Activated effector memory CD4-positive, alpha-beta T cell treated with anti-CD3 and anti-CD28 coated beads, Interleukin-2, amount 50 U/mL, for 16 hours (primary cell): ENCODE measurements around the gene OR14J1.
"Not testable (repeated sequence)": the region's sequence is repeated elsewhere in the genome, so short reads cannot be mapped to it uniquely, and the experiment has no call there.

ENCODE experiments used
- DNase-seq: peaks from one replicate; pipeline ENCODE4 v3.0.0-alpha.2; 2020

Gene OR14J1

GRCh38 chr6:29301316-29301715 is at the start of gene OR14J1:
TSS of gene OR14J1 (plus strand) at chr6:29301701. CDS start at chr6:29306690, 4,989 bp downstream.
- no peak for DNase-seq

- no peak for DNase-seq
Observed at GRCh38 chr6:29251736-29252135, 49.8 kb upstream of the OR14J1 start.

DNA sequence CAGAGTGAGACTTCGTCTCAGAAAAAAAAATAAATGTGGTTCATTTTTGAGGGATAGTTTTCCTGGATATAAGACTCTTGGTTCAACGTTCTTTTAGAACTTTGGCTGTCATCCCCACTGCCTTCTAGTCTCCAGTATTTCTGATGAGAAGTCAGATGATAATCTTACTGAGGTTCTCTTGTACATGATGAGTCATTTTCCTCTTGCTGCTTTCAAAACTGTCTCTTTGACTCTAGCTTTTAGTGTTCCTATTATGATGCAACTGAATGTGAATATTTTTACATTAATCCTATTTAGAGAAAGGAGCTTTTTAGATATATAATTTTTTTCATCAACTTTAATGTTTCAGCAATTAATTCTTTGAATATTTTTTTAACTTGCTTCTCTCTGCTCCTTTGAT is 46.0 kb upstream of the OR14J1 start:
- no peak for DNase-seq

DNA sequence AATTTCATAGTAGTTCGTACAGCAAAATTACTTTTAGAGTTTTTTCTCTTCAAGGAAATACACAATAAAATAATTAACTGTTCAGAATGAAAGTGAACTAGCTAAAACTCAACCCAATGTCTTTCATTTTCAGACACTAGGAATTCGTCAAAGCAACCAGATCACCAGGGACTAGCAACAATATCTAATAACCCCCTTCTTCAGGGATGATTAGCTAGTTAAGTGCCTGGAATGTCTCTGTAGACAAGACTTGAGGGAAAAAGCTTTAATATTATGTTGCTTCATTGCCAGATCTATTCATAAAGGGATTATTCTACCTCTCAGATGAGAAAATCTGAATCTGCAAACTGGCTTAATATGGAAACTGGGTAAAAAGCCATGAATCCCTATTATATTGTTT is 41.8 kb upstream of the OR14J1 start:
- no peak for DNase-seq

GRCh38 chr6:29263001-29263400 is 38.5 kb upstream of the OR14J1 start:
- no peak for DNase-seq

- DNase-seq, result no peak
Observed at GRCh38 chr6:29294499-29294914, 7.0 kb upstream of the OR14J1 start.

DNA sequence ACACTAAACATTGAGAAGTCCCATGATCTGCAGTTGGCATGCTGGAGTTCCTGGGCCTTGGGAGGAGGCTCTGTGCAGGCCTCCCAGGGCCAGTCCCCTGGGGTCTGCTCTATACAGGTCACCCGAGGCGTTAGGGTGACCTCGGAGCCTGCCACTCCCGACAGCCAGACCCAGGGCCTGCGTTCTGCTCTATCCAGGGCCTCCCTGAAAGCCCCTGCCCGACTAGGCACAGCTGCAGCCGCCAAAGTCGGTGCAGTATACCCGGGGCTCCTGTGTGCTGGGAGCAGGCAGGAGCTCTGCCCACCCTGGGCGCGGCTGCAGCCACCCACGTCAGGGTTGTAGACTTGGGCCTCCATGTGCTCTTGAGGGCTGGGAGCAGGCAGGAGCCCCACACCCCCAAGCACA is 6.3 kb upstream of the OR14J1 start:
- no peak for DNase-seq

GRCh38 chr6:29295623-29296022 is 5.9 kb upstream of the OR14J1 start:
- no peak for DNase-seq

DNA sequence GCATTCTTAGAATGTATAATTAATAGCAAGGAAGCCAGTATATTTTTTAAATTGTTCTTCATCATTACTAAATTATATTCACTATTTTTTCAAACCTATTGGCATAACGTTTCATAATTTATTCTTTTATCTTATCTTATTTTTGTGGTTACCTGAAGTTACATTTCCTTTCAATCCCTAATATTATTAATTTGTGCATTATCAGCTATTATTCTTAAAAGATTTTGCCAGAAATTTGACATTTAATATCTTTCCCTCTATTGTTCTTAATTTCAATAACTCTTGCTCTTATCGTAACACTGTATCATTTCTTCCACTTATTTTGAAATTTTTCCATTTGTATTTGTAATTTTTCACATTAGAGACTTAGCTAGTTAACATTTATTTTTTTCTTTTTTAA is 18.4 kb downstream of the OR14J1 start:
- DNase-seq, result no peak

DNA sequence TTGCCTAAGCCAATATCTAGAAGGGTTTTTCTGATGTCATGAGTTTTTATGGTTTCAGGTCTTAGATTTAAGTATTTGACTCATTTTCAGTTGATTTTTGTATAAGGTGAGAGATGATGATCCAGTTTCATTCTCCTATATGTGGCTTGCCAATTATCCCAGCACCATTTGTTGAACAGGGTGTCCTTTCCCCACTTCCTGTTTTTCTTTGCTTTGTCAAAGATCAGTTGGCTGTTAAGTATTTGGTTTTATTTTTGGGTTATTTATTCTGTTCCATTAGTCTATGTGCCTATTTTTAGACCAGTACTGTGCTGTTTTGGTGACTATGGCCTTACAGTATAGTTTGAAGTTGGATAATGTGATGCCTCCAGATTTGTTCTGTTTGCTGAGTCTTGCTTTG is 21.8 kb downstream of the OR14J1 start:
- DNase-seq, result not testable (repeated sequence)

DNA sequence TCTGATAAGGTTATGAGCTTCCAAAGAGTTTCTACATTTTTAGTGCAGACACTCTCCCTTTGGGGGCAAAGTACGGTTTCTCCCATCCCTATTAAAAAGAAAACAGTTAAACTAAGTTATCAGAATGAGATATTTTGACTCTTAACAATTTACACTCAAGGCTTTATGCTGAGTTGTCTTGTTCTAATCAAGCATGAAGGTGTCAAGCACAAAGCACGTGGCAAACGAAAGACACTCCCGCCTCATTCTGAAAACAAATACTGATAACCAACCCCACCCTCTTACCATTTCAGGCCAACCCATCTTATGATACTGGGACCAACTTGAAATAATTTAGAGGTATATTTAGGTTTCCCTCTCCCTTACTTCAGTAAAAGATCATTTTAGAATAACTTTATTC is 24.3 kb downstream of the OR14J1 start:
- DNase-seq, result no peak

- DNase-seq, result no peak
Observed at GRCh38 chr6:29332676-29333075, 31.2 kb downstream of the OR14J1 start.

GRCh38 chr6:29336269-29336668 is 34.8 kb downstream of the OR14J1 start:
- DNase-seq, result no peak

GRCh38 chr6:29345380-29345779 is 43.9 kb downstream of the OR14J1 start:
- DNase-seq, result no peak

GRCh38 chr6:29349348-29349747 is 47.8 kb downstream of the OR14J1 start:
- DNase-seq, result not testable (repeated sequence)

DNA sequence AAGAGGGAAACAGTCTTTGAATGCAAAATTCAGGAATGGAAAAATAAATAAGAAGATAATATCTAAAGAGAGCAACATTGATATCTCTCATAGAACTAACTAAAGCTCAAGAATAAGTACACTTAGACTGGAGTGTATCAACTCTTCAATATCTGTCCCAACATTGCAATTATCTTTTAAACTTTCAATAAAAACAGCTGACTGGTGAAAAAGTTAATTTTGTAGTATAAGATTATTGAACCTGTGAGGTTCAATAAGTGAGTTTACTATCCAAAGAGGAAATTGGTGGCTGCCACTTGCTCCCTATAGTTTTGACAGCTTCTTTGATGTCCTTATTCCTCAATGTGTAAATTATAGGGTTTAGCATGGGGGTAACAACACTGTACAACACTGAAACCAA is 53.5 kb downstream of the OR14J1 start:
- DNase-seq, result no peak

- no peak for DNase-seq
Observed at GRCh38 chr6:29355603-29356002, 54.1 kb downstream of the OR14J1 start.
